A673 (cell line): ENCODE results near the gene FBXO11. TPM values are rescaled to one million over a fixed set of nuclear protein-coding genes. Genes with fewer than 3 reads are reported as not detected.

Experiments
- Bru-seq: library from RNA; stranded (reverse); fragments of 400-500 nt; gene quantifications from one replicate; lab custom pipeline; 2021; lab: Mats Ljungman, UMichigan
- BruChase-seq, 2 experiments: library from RNA; stranded (reverse); fragments of 400-500 nt; gene quantifications; one replicate each; lab custom pipeline; 2021; lab: Mats Ljungman, UMichigan
- BruUV-seq: library from RNA; stranded (reverse); fragments of 400-500 nt; replicated peaks from 2 replicates; lab custom pipeline; 2021; lab: Mats Ljungman, UMichigan
- CTCF ChIA-PET: fragments of 300-600 bp; sonication (Branson Sonifier 250); formaldehyde crosslinking; loops from one replicate; lab custom pipeline; 2022; ENCODE audit warnings: antibody characterized with exemption; lab: Charles Lee
- POLR2A ChIA-PET: fragments of 300-600 bp; sonication (Branson Sonifier 250); formaldehyde crosslinking; loops from one replicate; lab custom pipeline; 2022; ENCODE audit warnings: antibody characterized with exemption; ENCODE audit not compliant: low non-redundant PET; lab: Charles Lee
- DNase-seq: peaks from one replicate; pipeline ENCODE4 v3.0.0-alpha.2; 2015; ENCODE audit warnings: low spot score
- H3K27ac ChIP-seq: fragments of 200-600 bp; sonication (generic); 2 replicates; pipeline ENCODE4 v1.5.1; 2016; ENCODE audit warnings: mixed run types, low read depth, mild to moderate bottlenecking, mixed read lengths, antibody characterized with exemption, low read length; ENCODE audit not compliant: poor library complexity, severe bottlenecking
- H3K27me3 ChIP-seq: fragments of 200-600 bp; sonication (generic); replicated peaks from 2 replicates; pipeline ENCODE4 v1.6.1; 2017; ENCODE audit warnings: mixed run types, low read depth, mild to moderate bottlenecking, mixed read lengths, antibody characterized with exemption, low read length; ENCODE audit not compliant: insufficient read depth, poor library complexity
- H3K36me3 ChIP-seq: fragments of 200-600 bp; sonication (generic); 2 replicates; pipeline ENCODE4 v1.6.1; 2016; ENCODE audit warnings: mixed run types, mild to moderate bottlenecking, mixed read lengths, antibody characterized with exemption, low read length; ENCODE audit not compliant: insufficient read depth, poor library complexity, severe bottlenecking
- H3K4me1 ChIP-seq: fragments of 200-600 bp; sonication (generic); 2 replicates; pipeline ENCODE4 v1.6.1; 2017; ENCODE audit warnings: mixed run types, mild to moderate bottlenecking, mixed read lengths, antibody characterized with exemption, low read length; ENCODE audit not compliant: insufficient read depth, poor library complexity, severe bottlenecking
- H3K4me3 ChIP-seq: fragments of 200-600 bp; sonication (generic); 2 replicates; pipeline ENCODE4 v1.5.1; 2016; ENCODE audit warnings: low read depth, mixed run types, mild to moderate bottlenecking, mixed read lengths, low read length; ENCODE audit not compliant: poor library complexity, severe bottlenecking
- H3K9me3 ChIP-seq: fragments of 200-600 bp; sonication (generic); 2 replicates; pipeline ENCODE4 v1.6.1; 2016; ENCODE audit warnings: mixed run types, low read depth, mild to moderate bottlenecking, mixed read lengths, antibody characterized with exemption, low read length; ENCODE audit not compliant: poor library complexity, severe bottlenecking
- EZH2 ChIP-seq: fragments of 200-600 bp; sonication (generic); IDR thresholded peaks from 2 replicates; pipeline ENCODE4 v1.6.1; 2017; ENCODE audit warnings: borderline replicate concordance, low read depth, mild to moderate bottlenecking, mixed read lengths, antibody characterized with exemption, low read length; ENCODE audit not compliant: poor library complexity, severe bottlenecking
- intact Hi-C: fragments of 100-400 bp; cut with micrococcal nuclease; formaldehyde crosslinking; loops from one replicate; pipeline ENCODE4 v1.10.0; 2022; ENCODE audit not compliant: unreplicated experiment
- long read RNA-seq: library from polyadenylated mRNA; stranded (forward); transcript quantifications from one replicate; pipeline ENCODE4 v2.0.0, GENCODE V29; 2022
- total RNA-seq: library from RNA; stranded (reverse); gene quantifications from 2 replicates; pipeline ENCODE4 v1.2.3, GENCODE V29; 2021
- TF ChIP-seq, protein P1 (sequence below): fragments of 300-800, 200-600 bp; sonication (generic); conservative IDR thresholded peaks from 2 replicates; pipeline ENCODE4 v1.5.1; 2017; ENCODE audit warnings: low read depth, mild to moderate bottlenecking, antibody characterized with exemption, low read length, moderate library complexity, mixed read lengths

FBXO11 gene
- total RNA-seq (73.9 and 84.0 TPM in 2 replicates), Bru-seq, nascent RNA (percentile 93 among the genes with signal in this experiment), BruChase-seq, experiment 1, labeled RNA remaining after a 2-hour chase (percentile 89 among the genes with signal in this experiment), BruChase-seq, experiment 2, labeled RNA remaining after a 6-hour chase (percentile 87 among the genes with signal in this experiment)
- long read RNA-seq, full-length matches to known transcripts = 36 of 132 reads
- long read RNA-seq, partial matches to known transcripts = 12 of 132 reads
- long read RNA-seq, other reads (novel, unspliced or antisense) = 84 of 132 reads

DNA sequence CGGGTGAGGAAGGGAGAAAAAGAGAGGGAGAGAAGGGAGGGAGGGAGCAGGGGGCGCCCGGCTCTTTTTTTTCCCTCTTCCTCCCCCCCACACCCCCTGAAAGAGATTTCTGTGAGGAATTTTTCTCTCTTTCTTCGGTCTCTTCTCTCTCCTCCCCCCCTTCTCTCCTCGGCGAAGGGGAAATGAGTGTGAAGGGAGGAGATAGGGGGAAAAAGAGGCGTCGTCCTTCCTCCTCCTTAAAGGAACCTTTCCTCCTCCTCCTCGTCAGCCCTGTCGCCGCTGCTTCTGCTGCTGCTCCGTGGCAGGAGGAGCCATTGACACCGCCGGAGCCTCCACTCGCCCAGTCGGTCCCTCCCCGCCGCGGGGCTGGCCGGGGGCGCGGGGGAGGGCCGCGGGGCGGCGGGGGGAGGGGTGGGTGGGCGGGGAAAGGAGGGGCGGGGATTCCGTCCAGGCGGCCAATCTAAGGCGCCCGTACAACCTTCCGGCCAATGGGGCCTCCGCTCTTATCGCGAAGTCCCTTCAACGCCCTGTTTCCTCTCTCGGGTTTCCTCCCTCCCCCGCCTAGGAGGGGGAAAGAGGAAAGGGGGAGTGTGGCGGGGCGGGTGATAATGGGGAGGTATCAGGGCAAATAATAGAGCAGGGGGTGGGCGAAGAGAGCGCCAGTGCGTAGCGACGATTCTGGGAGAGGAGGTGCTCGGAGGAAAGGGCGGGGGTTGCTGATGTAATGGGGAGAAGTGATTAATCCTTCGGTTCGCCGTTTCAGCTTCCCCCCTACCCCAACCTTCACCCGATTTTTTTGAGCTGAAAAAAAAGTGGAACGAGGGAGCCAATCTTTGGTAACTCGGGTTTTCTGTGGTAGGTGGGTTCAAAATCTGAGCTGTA is at the start of gene FBXO11:
TSS of gene FBXO11 (minus strand) at position 342 of the 882 bp plus-strand sequence. CDS start 778 bp downstream, outside the sequence.
- Histone ChIP-seq H3K36me3 (no peaks in the 10 kb centered on the region), H3K27me3 (no peaks in the 10 kb centered on the region), H3K9me3 (no peaks in the 10 kb centered on the region), H3K4me1 (peaks cover 20% of the 10 kb centered on the region), H3K4me3 (peak within 1 kb of the TSS; percentile 86), H3K27ac (peak within 1 kb of the TSS; percentile 98)
- ChIA-PET CTCF (interaction anchor here (0.5 to 1.0 kb wide), 4 partner anchors 8 to 200 kb away, joined by 3 to 4 read pairs (median 4); no protein-coding TSS in a partner anchor), POLR2A (interaction anchor here (0.8 kb wide), 1 partner anchor 41 kb away, joined by 4 read pairs; no protein-coding TSS in a partner anchor)
- intact Hi-C loops = loop anchor here (1.0 kb wide), 1 partner anchor 200 kb away; no protein-coding TSS in a partner anchor
- TF ChIP-seq, protein P1, sequence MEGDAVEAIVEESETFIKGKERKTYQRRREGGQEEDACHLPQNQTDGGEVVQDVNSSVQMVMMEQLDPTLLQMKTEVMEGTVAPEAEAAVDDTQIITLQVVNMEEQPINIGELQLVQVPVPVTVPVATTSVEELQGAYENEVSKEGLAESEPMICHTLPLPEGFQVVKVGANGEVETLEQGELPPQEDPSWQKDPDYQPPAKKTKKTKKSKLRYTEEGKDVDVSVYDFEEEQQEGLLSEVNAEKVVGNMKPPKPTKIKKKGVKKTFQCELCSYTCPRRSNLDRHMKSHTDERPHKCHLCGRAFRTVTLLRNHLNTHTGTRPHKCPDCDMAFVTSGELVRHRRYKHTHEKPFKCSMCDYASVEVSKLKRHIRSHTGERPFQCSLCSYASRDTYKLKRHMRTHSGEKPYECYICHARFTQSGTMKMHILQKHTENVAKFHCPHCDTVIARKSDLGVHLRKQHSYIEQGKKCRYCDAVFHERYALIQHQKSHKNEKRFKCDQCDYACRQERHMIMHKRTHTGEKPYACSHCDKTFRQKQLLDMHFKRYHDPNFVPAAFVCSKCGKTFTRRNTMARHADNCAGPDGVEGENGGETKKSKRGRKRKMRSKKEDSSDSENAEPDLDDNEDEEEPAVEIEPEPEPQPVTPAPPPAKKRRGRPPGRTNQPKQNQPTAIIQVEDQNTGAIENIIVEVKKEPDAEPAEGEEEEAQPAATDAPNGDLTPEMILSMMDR = peak; percentile 67
- TF ChIP-seq EZH2 = no peak
- no TSS peak for BruUV-seq
- peak; percentile 100 for DNase-seq

DNA sequence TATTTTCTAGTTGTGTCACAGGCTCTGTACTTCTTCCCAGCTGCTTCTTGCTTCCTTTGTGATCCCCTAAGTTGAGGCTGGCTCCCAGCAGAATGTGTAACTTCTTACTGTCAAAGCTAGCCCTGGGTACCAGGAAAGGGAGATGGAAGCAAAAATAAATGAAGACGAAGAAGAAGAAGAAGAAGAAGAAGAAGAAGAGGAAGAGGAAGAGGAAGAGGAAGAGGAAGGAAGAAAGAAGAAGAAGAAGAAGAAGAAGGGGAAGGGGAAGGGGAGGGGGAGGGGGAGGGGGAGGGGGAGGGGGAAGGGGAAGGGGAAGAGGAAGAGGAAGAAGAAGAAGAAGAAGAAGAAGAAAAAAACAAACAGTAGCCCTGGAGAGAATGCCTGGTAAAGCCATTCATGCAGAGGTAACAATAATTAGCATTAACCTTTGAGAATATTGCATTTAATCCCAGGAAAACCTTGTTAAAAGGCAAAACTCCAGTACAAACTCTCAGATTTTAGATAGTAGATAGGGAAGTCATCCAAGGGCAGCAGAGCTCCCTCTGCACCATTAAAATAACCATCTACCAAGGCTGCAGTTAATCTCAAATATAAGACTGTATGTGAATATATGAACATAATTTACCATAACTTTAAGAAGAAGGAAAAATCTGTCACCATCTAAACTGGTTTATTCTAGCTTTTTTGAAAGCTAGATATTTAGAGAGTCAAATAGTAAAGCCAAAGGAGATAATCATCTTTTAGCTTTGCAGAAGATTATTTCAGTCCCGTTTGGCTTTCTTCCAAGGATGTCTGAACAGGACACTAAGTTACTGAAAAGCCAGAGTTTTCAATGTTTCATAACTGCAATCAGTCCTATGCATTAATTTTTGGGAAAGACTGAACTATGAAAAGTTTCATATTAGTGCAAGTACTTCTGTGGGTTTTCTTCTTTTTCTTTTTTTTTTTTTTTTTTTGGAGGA is 44.3 kb upstream of the FBXO11 start:
- POLR2A ChIA-PET = no interaction called here
- Histone ChIP-seq H3K9me3 (no peaks in the 10 kb centered on the region), H3K27me3 (no peaks in the 10 kb centered on the region), H3K36me3 (no peaks in the 10 kb centered on the region), H3K27ac (no peak overlapping the region), H3K4me3 (no peak overlapping the region), H3K4me1 (no peaks in the 10 kb centered on the region)
- TF ChIP-seq, protein P1 = no peak
- no peak for TF ChIP-seq EZH2
- CTCF ChIA-PET = no interaction called here
- intact Hi-C loops = no loop called here
- peak; percentile 7 for DNase-seq
- BruUV-seq = no TSS peak
